Measurements from ENCODE around the gene MLLT11. TPM values are rescaled to one million over a fixed set of nuclear protein-coding genes. Genes with fewer than 3 reads are reported as not detected.

The MLLT11 gene
- total RNA-seq, 6 experiments from 2014 or later = 0.24 to 0.56 (median 0.40) TPM

Small RNA genes within 50 kb of the gene (small RNA-seq; reads per million reads assigned to genes)
- gene RNU6-884P = 0 reads per million in 2 experiments

Other genes starting within 250 kb of the MLLT11 start
- 10 to 100 TPM; 24.7 to 31.9 (median 27.8) TPM for gene ARNT, start 183.8 kb upstream of the MLLT11 start, total RNA-seq
- gene CTXND2, start 173.3 kb upstream of the MLLT11 start, total RNA-seq = not detected
- gene SETDB1, start 134.0 kb upstream of the MLLT11 start, total RNA-seq = 10 to 100 TPM; 10.4 to 17.8 (median 12.9) TPM
- gene CERS2, start 85.6 kb upstream of the MLLT11 start, total RNA-seq = 100 to 1,000 TPM; 298 to 572 (median 459) TPM
- gene ANXA9, start 78.1 kb upstream of the MLLT11 start, total RNA-seq = 10 to 100 TPM in 5 of 6 experiments, 1 to 10 TPM in 1; 9.9 to 18.5 (median 15.1) TPM
- gene MINDY1, start 53.5 kb upstream of the MLLT11 start, total RNA-seq = 10 to 100 TPM; 10.1 to 19.7 (median 15.4) TPM
- gene PRUNE1, start 51.9 kb upstream of the MLLT11 start, total RNA-seq = 10 to 100 TPM in 4 of 6 experiments, 1 to 10 TPM in 2; 4.7 to 12.0 (median 10.1) TPM
- under 1 TPM in 5 of 6 experiments, not detected in 1; 0.12 to 0.76 (median 0.42) TPM for gene BNIPL, start 23.8 kb upstream of the MLLT11 start, total RNA-seq
- 1 to 10 TPM; 2.4 to 5.7 (median 3.8) TPM for gene C1orf56, start 12.6 kb upstream of the MLLT11 start, total RNA-seq
- gene CDC42SE1, start 775 bp upstream of the MLLT11 start, total RNA-seq = 10 to 100 TPM; 15.9 to 37.5 (median 27.3) TPM
- gene GABPB2, start 10.4 kb downstream of the MLLT11 start, total RNA-seq = 1 to 10 TPM; 2.0 to 6.5 (median 5.0) TPM
- gene SEMA6C, start 86.2 kb downstream of the MLLT11 start, total RNA-seq = 1 to 10 TPM in 5 of 6 experiments, under 1 TPM in 1; 0.87 to 8.3 (median 4.1) TPM
- gene TNFAIP8L2, start 96.3 kb downstream of the MLLT11 start, total RNA-seq = 1 to 10 TPM; 1.1 to 4.2 (median 2.2) TPM
- gene LYSMD1, start 105.5 kb downstream of the MLLT11 start, total RNA-seq = 1 to 10 TPM; 2.7 to 6.4 (median 4.5) TPM
- 10 to 100 TPM in 2 of 6 experiments, 1 to 10 TPM in 4; 7.5 to 13.2 (median 8.5) TPM for gene SCNM1, start 105.7 kb downstream of the MLLT11 start, total RNA-seq
- not detected for gene TMOD4, start 115.6 kb downstream of the MLLT11 start, total RNA-seq
- gene VPS72, start 129.8 kb downstream of the MLLT11 start, total RNA-seq = 10 to 100 TPM; 10.0 to 19.2 (median 14.7) TPM
- gene PIP5K1A, start 138.2 kb downstream of the MLLT11 start, total RNA-seq = 10 to 100 TPM; 13.9 to 22.1 (median 17.2) TPM
- 10 to 100 TPM; 72.2 to 95.6 (median 79.1) TPM for gene PSMD4, start 194.3 kb downstream of the MLLT11 start, total RNA-seq
- gene ZNF687, start 221.9 kb downstream of the MLLT11 start, total RNA-seq = 10 to 100 TPM in 3 of 6 experiments, 1 to 10 TPM in 3; 7.6 to 14.2 (median 10.1) TPM

Data from right lobe of liver (tissue), 5 donors.